IMR-90 (cell line): Measurements from ENCODE around the gene CYP39A1. TPM values are rescaled to one million over a fixed set of nuclear protein-coding genes. Genes with fewer than 3 reads are reported as not detected.

Source experiments
- ATAC-seq: fragments of 200-7000 bp; cut with Tn5 transposase; 2 replicates; pipeline ENCODE4 v1.9.1; 2020; ENCODE audit warnings: low read depth, mild to moderate bottlenecking, moderate library complexity
- BruUV-seq: library from RNA; stranded (reverse); fragments of 400-500 nt; replicated peaks from 2 replicates; lab custom pipeline; 2021; lab: Mats Ljungman, UMichigan
- CTCF ChIA-PET: fragments of 300-600 bp; formaldehyde crosslinking; extraction: SDS; loops from one replicate; lab custom pipeline; 2021; ENCODE audit warnings: antibody characterized with exemption; lab: Yijun Ruan, JAX
- POLR2A ChIA-PET: fragments of 300-600 bp; sonication (Branson Sonifier 250); formaldehyde crosslinking; loops from one replicate; lab custom pipeline; 2022; ENCODE audit warnings: antibody characterized with exemption; ENCODE audit not compliant: unreplicated experiment; lab: Charles Lee
- DNase-seq: peaks from one replicate; pipeline ENCODE4 v3.0.0; 2013
- H2AFZ ChIP-seq: replicated peaks from 2 replicates; pipeline ENCODE3; 2013; ENCODE audit warnings: low read length, mild to moderate bottlenecking; ENCODE audit not compliant: poor library complexity
- H2AK5ac ChIP-seq: 2 replicates; pipeline ENCODE4 v1.6.1; 2013; ENCODE audit warnings: low read depth, low read length, inconsistent platforms
- H2AK9ac ChIP-seq: replicated peaks from 2 replicates; pipeline ENCODE3; 2013; ENCODE audit warnings: mild to moderate bottlenecking, low read depth, low read length, moderate library complexity; ENCODE audit not compliant: poor library complexity
- H2BK120ac ChIP-seq: 2 replicates; pipeline ENCODE4 v1.6.1; 2013; ENCODE audit warnings: low read depth, low read length, inconsistent platforms
- H2BK15ac ChIP-seq: 3 replicates; pipeline ENCODE4 v1.6.1; 2013; ENCODE audit warnings: low read depth, low read length, inconsistent platforms
- H2BK20ac ChIP-seq: 2 replicates; pipeline ENCODE4 v1.6.1; 2013; ENCODE audit warnings: low read depth, mild to moderate bottlenecking, inconsistent platforms, low read length, moderate library complexity
- H2BK5ac ChIP-seq: 2 replicates; pipeline ENCODE4 v1.6.1; 2013; ENCODE audit warnings: mild to moderate bottlenecking, low read depth, low read length, inconsistent platforms; ENCODE audit not compliant: poor library complexity, severe bottlenecking
- H3K14ac ChIP-seq: replicated peaks from 2 replicates; pipeline ENCODE4 v1.6.1; 2013; ENCODE audit warnings: low read depth, low read length, inconsistent platforms
- H3K18ac ChIP-seq: 2 replicates; pipeline ENCODE4 v1.6.1; 2013; ENCODE audit warnings: low read depth, low read length, control low read depth
- H3K23ac ChIP-seq: 2 replicates; pipeline ENCODE4 v1.6.1; 2013; ENCODE audit warnings: low read depth, low read length, inconsistent platforms
- H3K27ac ChIP-seq: 2 replicates; pipeline ENCODE4 v1.5.1; 2013; ENCODE audit warnings: mild to moderate bottlenecking, control low read depth, low read length; ENCODE audit not compliant: insufficient read depth
- H3K27me3 ChIP-seq: 2 replicates; pipeline ENCODE4 v1.6.1; 2013; ENCODE audit warnings: low read length; ENCODE audit not compliant: control insufficient read depth, insufficient read depth
- H3K36me3 ChIP-seq: 2 replicates; pipeline ENCODE4 v1.6.1; 2013; ENCODE audit warnings: low read length, mixed read lengths; ENCODE audit not compliant: control insufficient read depth, insufficient read depth
- H3K4ac ChIP-seq: 2 replicates; pipeline ENCODE4 v1.6.1; 2013; ENCODE audit warnings: low read depth, low read length, inconsistent platforms
- H3K4me1 ChIP-seq: 2 replicates; pipeline ENCODE4 v1.6.1; 2013; ENCODE audit warnings: low read length, mixed read lengths; ENCODE audit not compliant: control insufficient read depth, insufficient read depth
- H3K4me2 ChIP-seq: 2 replicates; pipeline ENCODE4 v1.6.1; 2013; ENCODE audit warnings: low read depth, mild to moderate bottlenecking, control low read depth, low read length, moderate library complexity
- H3K4me3 ChIP-seq: 2 replicates; pipeline ENCODE4 v1.5.1; 2013; ENCODE audit warnings: low read depth, mild to moderate bottlenecking, control low read depth, low read length, moderate library complexity; ENCODE audit not compliant: insufficient read depth
- H3K56ac ChIP-seq: 2 replicates; pipeline ENCODE4 v1.6.1; 2013; ENCODE audit warnings: low read length, inconsistent platforms; ENCODE audit not compliant: insufficient read depth; ENCODE audit errors: extremely low read depth
- H3K79me1 ChIP-seq, 2 experiments: 2 replicates each; pipeline ENCODE4 v1.6.1; 2013; ENCODE audit warnings: low read length in 2 of 2, inconsistent platforms in 1 of 2, low read depth in 1 of 2
- H3K9ac ChIP-seq: 2 replicates; pipeline ENCODE4 v1.6.1; 2013; ENCODE audit warnings: low read depth, low read length, control low read depth
- H3K9me1 ChIP-seq: 2 replicates; pipeline ENCODE4 v1.6.1; 2013; ENCODE audit warnings: low read length, inconsistent platforms; ENCODE audit not compliant: insufficient read depth
- H3K9me3 ChIP-seq: 2 replicates; pipeline ENCODE4 v1.6.1; 2013; ENCODE audit warnings: low read length; ENCODE audit not compliant: control insufficient read depth, insufficient read depth
- H4K20me1 ChIP-seq: 2 replicates; pipeline ENCODE4 v1.6.1; 2013; ENCODE audit warnings: low read length, inconsistent platforms; ENCODE audit not compliant: insufficient read depth
- H4K5ac ChIP-seq: 2 replicates; pipeline ENCODE4 v1.6.1; 2013; ENCODE audit warnings: mild to moderate bottlenecking, low read depth, low read length, control low read depth
- H4K8ac ChIP-seq, 2 experiments: 2 replicates each; pipeline ENCODE4 v1.6.1; 2013; ENCODE audit warnings: low read depth in 2 of 2, low read length in 2 of 2, control low read depth in 1 of 2, inconsistent platforms in 1 of 2
- H4K91ac ChIP-seq: 2 replicates; pipeline ENCODE4 v1.6.1; 2013; ENCODE audit warnings: low read depth, low read length, inconsistent platforms; ENCODE audit not compliant: insufficient read depth
- MXI1 ChIP-seq: IDR thresholded peaks from 2 replicates; pipeline ENCODE4 v1.6.1; 2012; ENCODE audit warnings: low read depth, mild to moderate bottlenecking, low read length, moderate library complexity, borderline replicate concordance
- USF2 ChIP-seq: fragments of 150-350 bp; IDR thresholded peaks from 2 replicates; pipeline ENCODE4 v1.6.1; 2017; ENCODE audit warnings: mild to moderate bottlenecking, antibody characterized with exemption, low read length, low read depth
- dilution Hi-C: fragments of 300-500 bp; cut with HindIII; formaldehyde crosslinking; loops from one replicate; pipeline ENCODE4 v1.14.3; 2018; ENCODE audit warnings: low sequenced_read_pairs; ENCODE audit not compliant: unreplicated experiment
- in situ Hi-C: fragments of 300-500 bp; cut with MboI; formaldehyde crosslinking; loops from 3 replicates; pipeline ENCODE4 v1.14.3; 2019; ENCODE audit warnings: low sequenced_read_pairs, inconsistent platforms, mixed read lengths
- intact Hi-C: fragments of 100-400 bp; cut with micrococcal nuclease; formaldehyde crosslinking; loops from 2 replicates; pipeline ENCODE4 v1.10.0; 2022
- polyA plus RNA-seq, 3 experiments: library from polyadenylated mRNA; depleted of rRNA; stranded (reverse); fragments of >200 nt; gene quantifications; 2 replicates each; pipeline ENCODE4 v1.2.3, GENCODE V29; 2012; ENCODE audit warnings: low replicate concordance in 1 of 3
- total RNA-seq: library from RNA; depleted of rRNA; stranded (reverse); fragments of >200 nt; gene quantifications from 2 replicates; pipeline ENCODE4 v1.2.3, GENCODE V29; 2012

CYP39A1 gene
- total and polyA plus RNA-seq, 2 of the 4 experiments (the other 2 are of a cell fraction), result 0.03 TPM; not detected in 1

GRCh38 chr6:46521464-46521971 lies 131.1 kb downstream of the CYP39A1 start:
- Histone ChIP-seq H4K8ac (no peak overlapping the region), H2AK9ac (no peak overlapping the region), H3K56ac (no peak overlapping the region), H2BK20ac (no peak overlapping the region), H3K4me3 (no peak overlapping the region), H3K9me1 (no peaks in the 10 kb centered on the region), H4K20me1 (no peaks in the 10 kb centered on the region), H2BK120ac (no peak overlapping the region), H3K14ac (no peak overlapping the region), H3K9me3 (no peaks in the 10 kb centered on the region), H3K9ac (no peak overlapping the region), H3K4me1 (no peaks in the 10 kb centered on the region), H4K91ac (no peak overlapping the region), H3K18ac (no peak overlapping the region), H3K27ac (no peak overlapping the region), H3K4ac (no peak overlapping the region), H2BK5ac (no peak overlapping the region), H2BK15ac (no peak overlapping the region), H3K23ac (no peak overlapping the region), H3K79me1 (no peaks in the 10 kb centered on the region), H2AK5ac (no peak overlapping the region), H3K27me3 (no peaks in the 10 kb centered on the region), H3K36me3 (no peaks in the 10 kb centered on the region), H2AFZ (no peak overlapping the region), H3K4me2 (no peak overlapping the region), H4K5ac (no peak overlapping the region)
- TF ChIP-seq USF2, result no peak
- TF ChIP-seq MXI1, result no peak
- ATAC-seq (0 out of 2 replicates have a peak, but pooled peaks have one; percentile 17), DNase-seq (peak; percentile 15)
- ChIA-PET CTCF (no interaction called here), POLR2A (no interaction called here)
- BruUV-seq, result no TSS peak
- in situ Hi-C loops, result no loop called here
- dilution Hi-C loops, result no loop called here
- intact Hi-C loops, result no loop called here
